GM23338 (cell line): Measurements from ENCODE around the gene ABRAXAS1.

Source experiments
- CREB1 ChIP-seq: fragments of 250-450 bp; sonication (Bioruptor Pico); IDR thresholded peaks from 2 replicates; pipeline ENCODE4 v1.5.0; 2020; ENCODE audit warnings: low read depth, mild to moderate bottlenecking, moderate library complexity
- EZH2 ChIP-seq: fragments of 200-600 bp; sonication (generic); IDR thresholded peaks from one replicate; pipeline ENCODE4 v1.8.0; 2017; ENCODE audit warnings: antibody characterized with exemption, mild to moderate bottlenecking, low read depth; ENCODE audit not compliant: unreplicated experiment
- EZH2phosphoT487 ChIP-seq: fragments of 200-600 bp; sonication (generic); IDR thresholded peaks from one replicate; pipeline ENCODE4 v1.8.1; 2018; ENCODE audit warnings: antibody characterized with exemption; ENCODE audit not compliant: unreplicated experiment
- JUNB ChIP-seq: IDR thresholded peaks from one replicate; pipeline ENCODE4 v1.6.1; 2016; ENCODE audit warnings: antibody characterized with exemption; ENCODE audit not compliant: unreplicated experiment
- NANOG ChIP-seq: IDR thresholded peaks from 2 replicates; pipeline ENCODE4 v1.6.1; 2016; ENCODE audit warnings: antibody characterized with exemption, borderline replicate concordance
- POLR2AphosphoS5 ChIP-seq: IDR thresholded peaks from 2 replicates; pipeline ENCODE4 v1.6.1; 2016; ENCODE audit warnings: antibody characterized with exemption, low read depth
- ZNF331 ChIP-seq: fragments of 250-450 bp; sonication (Bioruptor Pico); IDR thresholded peaks from 2 replicates; pipeline ENCODE4 v1.5.0; 2020; ENCODE audit warnings: low read depth, mild to moderate bottlenecking, moderate library complexity
- TF ChIP-seq, protein P1 (sequence below), 2 experiments: fragments of 200-600 bp in 1 of 2; sonication (generic) in 1 of 2; conservative IDR thresholded peaks; 2 replicates each; pipeline versions ENCODE4 v1.5.1 to v1.6.1; 2016 to 2017; ENCODE audit warnings: antibody characterized with exemption in 2 of 2, low read depth in 2 of 2, mild to moderate bottlenecking in 2 of 2, moderate library complexity in 1 of 2
- TF ChIP-seq, protein P2 (sequence below): IDR thresholded peaks from one replicate; pipeline ENCODE4 v1.6.1; 2018; ENCODE audit warnings: antibody characterized with exemption; ENCODE audit not compliant: unreplicated experiment
- TF ChIP-seq, protein P3 (sequence below): IDR thresholded peaks from 2 replicates; pipeline ENCODE4 v1.6.1; 2016; ENCODE audit warnings: antibody characterized with exemption
- TF ChIP-seq, protein P4 (sequence below): fragments of 250-450 bp; sonication (Bioruptor Pico); IDR thresholded peaks from 2 replicates; pipeline ENCODE4 v1.5.0; 2020; ENCODE audit warnings: mild to moderate bottlenecking, moderate library complexity

DNA sequence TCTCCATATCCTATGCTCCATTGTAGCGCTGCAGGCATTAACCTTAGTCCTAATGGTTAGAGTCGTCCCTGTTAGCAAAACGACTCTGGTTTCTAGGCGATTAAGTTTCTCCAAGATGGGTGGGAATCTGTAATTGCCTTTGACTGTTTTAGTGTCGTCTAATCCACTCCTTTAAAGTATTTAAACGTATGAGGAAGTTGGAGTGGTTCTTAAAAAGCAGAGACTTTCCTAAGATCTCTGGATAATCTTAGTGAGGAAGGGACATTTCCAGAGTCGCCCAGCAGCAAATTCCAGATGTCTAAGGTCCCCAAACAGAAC lies 28.8 kb downstream of the ABRAXAS1 start:
- TF ChIP-seq, protein P1, sequence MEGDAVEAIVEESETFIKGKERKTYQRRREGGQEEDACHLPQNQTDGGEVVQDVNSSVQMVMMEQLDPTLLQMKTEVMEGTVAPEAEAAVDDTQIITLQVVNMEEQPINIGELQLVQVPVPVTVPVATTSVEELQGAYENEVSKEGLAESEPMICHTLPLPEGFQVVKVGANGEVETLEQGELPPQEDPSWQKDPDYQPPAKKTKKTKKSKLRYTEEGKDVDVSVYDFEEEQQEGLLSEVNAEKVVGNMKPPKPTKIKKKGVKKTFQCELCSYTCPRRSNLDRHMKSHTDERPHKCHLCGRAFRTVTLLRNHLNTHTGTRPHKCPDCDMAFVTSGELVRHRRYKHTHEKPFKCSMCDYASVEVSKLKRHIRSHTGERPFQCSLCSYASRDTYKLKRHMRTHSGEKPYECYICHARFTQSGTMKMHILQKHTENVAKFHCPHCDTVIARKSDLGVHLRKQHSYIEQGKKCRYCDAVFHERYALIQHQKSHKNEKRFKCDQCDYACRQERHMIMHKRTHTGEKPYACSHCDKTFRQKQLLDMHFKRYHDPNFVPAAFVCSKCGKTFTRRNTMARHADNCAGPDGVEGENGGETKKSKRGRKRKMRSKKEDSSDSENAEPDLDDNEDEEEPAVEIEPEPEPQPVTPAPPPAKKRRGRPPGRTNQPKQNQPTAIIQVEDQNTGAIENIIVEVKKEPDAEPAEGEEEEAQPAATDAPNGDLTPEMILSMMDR (conservative IDR thresholded peaks at IDR 0.05; ENCODE audit: low read depth in 2 of 2): no peak
- TF ChIP-seq, protein P2, sequence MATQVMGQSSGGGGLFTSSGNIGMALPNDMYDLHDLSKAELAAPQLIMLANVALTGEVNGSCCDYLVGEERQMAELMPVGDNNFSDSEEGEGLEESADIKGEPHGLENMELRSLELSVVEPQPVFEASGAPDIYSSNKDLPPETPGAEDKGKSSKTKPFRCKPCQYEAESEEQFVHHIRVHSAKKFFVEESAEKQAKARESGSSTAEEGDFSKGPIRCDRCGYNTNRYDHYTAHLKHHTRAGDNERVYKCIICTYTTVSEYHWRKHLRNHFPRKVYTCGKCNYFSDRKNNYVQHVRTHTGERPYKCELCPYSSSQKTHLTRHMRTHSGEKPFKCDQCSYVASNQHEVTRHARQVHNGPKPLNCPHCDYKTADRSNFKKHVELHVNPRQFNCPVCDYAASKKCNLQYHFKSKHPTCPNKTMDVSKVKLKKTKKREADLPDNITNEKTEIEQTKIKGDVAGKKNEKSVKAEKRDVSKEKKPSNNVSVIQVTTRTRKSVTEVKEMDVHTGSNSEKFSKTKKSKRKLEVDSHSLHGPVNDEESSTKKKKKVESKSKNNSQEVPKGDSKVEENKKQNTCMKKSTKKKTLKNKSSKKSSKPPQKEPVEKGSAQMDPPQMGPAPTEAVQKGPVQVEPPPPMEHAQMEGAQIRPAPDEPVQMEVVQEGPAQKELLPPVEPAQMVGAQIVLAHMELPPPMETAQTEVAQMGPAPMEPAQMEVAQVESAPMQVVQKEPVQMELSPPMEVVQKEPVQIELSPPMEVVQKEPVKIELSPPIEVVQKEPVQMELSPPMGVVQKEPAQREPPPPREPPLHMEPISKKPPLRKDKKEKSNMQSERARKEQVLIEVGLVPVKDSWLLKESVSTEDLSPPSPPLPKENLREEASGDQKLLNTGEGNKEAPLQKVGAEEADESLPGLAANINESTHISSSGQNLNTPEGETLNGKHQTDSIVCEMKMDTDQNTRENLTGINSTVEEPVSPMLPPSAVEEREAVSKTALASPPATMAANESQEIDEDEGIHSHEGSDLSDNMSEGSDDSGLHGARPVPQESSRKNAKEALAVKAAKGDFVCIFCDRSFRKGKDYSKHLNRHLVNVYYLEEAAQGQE: no peak
- TF ChIP-seq POLR2AphosphoS5 (no peak), EZH2 (no peak), EZH2phosphoT487 (no peak), ZNF331 (CRISPR knock-in tag) (no peak), JUNB (no peak), NANOG (no peak), CREB1 (CRISPR knock-in tag) (no peak)
- TF ChIP-seq, protein P3, sequence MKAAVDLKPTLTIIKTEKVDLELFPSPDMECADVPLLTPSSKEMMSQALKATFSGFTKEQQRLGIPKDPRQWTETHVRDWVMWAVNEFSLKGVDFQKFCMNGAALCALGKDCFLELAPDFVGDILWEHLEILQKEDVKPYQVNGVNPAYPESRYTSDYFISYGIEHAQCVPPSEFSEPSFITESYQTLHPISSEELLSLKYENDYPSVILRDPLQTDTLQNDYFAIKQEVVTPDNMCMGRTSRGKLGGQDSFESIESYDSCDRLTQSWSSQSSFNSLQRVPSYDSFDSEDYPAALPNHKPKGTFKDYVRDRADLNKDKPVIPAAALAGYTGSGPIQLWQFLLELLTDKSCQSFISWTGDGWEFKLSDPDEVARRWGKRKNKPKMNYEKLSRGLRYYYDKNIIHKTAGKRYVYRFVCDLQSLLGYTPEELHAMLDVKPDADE: no peak
- TF ChIP-seq, protein P4, sequence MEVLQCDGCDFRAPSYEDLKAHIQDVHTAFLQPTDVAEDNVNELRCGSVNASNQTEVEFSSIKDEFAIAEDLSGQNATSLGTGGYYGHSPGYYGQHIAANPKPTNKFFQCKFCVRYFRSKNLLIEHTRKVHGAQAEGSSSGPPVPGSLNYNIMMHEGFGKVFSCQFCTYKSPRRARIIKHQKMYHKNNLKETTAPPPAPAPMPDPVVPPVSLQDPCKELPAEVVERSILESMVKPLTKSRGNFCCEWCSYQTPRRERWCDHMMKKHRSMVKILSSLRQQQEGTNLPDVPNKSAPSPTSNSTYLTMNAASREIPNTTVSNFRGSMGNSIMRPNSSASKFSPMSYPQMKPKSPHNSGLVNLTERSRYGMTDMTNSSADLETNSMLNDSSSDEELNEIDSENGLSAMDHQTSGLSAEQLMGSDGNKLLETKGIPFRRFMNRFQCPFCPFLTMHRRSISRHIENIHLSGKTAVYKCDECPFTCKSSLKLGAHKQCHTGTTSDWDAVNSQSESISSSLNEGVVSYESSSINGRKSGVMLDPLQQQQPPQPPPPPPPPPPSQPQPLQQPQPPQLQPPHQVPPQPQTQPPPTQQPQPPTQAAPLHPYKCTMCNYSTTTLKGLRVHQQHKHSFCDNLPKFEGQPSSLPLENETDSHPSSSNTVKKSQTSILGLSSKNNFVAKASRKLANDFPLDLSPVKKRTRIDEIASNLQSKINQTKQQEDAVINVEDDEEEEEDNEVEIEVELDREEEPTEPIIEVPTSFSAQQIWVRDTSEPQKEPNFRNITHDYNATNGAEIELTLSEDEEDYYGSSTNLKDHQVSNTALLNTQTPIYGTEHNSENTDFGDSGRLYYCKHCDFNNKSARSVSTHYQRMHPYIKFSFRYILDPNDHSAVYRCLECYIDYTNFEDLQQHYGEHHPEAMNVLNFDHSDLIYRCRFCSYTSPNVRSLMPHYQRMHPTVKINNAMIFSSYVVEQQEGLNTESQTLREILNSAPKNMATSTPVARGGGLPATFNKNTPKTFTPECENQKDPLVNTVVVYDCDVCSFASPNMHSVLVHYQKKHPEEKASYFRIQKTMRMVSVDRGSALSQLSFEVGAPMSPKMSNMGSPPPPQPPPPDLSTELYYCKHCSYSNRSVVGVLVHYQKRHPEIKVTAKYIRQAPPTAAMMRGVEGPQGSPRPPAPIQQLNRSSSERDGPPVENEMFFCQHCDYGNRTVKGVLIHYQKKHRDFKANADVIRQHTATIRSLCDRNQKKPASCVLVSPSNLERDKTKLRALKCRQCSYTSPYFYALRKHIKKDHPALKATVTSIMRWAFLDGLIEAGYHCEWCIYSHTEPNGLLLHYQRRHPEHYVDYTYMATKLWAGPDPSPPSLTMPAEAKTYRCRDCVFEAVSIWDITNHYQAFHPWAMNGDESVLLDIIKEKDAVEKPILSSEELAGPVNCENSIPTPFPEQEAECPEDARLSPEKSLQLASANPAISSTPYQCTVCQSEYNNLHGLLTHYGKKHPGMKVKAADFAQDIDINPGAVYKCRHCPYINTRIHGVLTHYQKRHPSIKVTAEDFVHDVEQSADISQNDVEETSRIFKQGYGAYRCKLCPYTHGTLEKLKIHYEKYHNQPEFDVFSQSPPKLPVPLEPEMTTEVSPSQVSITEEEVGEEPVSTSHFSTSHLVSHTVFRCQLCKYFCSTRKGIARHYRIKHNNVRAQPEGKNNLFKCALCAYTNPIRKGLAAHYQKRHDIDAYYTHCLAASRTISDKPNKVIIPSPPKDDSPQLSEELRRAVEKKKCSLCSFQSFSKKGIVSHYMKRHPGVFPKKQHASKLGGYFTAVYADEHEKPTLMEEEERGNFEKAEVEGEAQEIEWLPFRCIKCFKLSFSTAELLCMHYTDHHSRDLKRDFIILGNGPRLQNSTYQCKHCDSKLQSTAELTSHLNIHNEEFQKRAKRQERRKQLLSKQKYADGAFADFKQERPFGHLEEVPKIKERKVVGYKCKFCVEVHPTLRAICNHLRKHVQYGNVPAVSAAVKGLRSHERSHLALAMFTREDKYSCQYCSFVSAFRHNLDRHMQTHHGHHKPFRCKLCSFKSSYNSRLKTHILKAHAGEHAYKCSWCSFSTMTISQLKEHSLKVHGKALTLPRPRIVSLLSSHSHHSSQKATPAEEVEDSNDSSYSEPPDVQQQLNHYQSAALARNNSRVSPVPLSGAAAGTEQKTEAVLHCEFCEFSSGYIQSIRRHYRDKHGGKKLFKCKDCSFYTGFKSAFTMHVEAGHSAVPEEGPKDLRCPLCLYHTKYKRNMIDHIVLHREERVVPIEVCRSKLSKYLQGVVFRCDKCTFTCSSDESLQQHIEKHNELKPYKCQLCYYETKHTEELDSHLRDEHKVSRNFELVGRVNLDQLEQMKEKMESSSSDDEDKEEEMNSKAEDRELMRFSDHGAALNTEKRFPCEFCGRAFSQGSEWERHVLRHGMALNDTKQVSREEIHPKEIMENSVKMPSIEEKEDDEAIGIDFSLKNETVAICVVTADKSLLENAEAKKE (CRISPR knock-in tag): no peak
